ENCODE results near the gene RCBTB2.

Gene RCBTB2

DNA sequence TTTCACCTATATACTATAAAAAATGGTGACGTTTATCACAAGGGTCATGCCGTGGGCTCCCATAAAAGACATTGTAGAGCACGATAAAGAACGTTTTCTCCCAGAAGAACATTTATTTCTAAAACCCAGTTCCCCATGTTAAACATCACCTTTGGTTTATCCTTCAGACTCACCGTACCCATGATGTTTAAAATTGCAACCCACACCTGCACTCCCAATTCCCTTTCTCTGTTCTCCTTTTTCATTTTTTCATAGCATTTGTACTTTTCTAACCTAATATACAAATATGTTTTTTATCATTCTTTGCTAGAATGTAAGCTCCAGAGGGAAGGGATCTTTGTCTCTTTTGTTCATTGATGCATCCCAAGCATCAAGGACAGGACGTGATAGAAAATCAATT, 2.0 kb downstream of the RCBTB2 start:
- 98% methylated on average over 5 of the region's 6 CpGs for WGBS (ENCODE audit: insufficient coverage)
- no peak for DNase-seq
- peaks cover 2 to 47% (median 14%) of the 10 kb centered on the region in 4 experiments for H3K4me1 ChIP-seq (ENCODE audit: control extremely low read depth in 1 of 4, control insufficient read depth in 4 of 4, insufficient read depth in 4 of 4, low read length in 3 of 4)
- ChIA-PET CTCF (no interaction called here), POLR2A (no interaction called here)
- H3K27me3 ChIP-seq (replicated peaks in 2 of 5; ENCODE audit: control insufficient read depth in 4 of 5, insufficient read depth in 5 of 5, low read length in 4 of 5), result no peaks in the 10 kb centered on the region
- no peaks in the 10 kb centered on the region for H3K36me3 ChIP-seq (ENCODE audit: control insufficient read depth in 4 of 4, insufficient read depth in 4 of 4, low read length in 3 of 4)
- no peak overlapping the region for H3K27ac ChIP-seq (ENCODE audit: insufficient read depth in 1 of 2, low read depth in 1 of 2, low read length in 2 of 2, poor library complexity in 1 of 2, severe bottlenecking in 2 of 2)
- H3K4me3 ChIP-seq (ENCODE audit: control insufficient read depth in 1 of 7, extremely low read depth in 1 of 7, insufficient read depth in 4 of 7, low read depth in 2 of 7, low read length in 6 of 7), result no peak overlapping the region
- no peaks in the 10 kb centered on the region for H3K9me3 ChIP-seq (ENCODE audit: control extremely low read depth in 1 of 5, control insufficient read depth in 4 of 5, insufficient read depth in 2 of 5, low read depth in 1 of 5, low read length in 4 of 5)

DNA sequence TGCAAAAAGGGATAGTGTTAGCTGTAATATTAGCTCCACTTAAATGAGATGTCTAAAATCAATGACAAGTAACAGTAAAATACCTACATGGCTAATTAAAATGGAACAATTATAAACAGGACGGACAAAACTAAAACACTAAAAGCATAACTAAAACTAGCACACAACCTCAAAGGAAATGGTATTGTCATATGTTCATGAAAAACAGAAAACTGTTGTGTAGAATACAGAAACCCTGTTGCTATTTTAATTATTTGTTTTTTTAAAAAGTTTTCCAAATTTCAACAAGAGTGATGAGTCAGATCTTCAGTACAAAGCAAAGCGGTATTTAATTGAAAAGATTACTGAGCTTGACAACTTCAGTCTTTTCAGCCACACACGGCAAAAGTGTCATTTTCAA, 4.2 kb downstream of the RCBTB2 start:
- Histone ChIP-seq H3K27ac (ENCODE audit: insufficient read depth in 1 of 2, low read depth in 1 of 2, low read length in 2 of 2, poor library complexity in 1 of 2, severe bottlenecking in 2 of 2) (no peak overlapping the region), H3K4me3 (ENCODE audit: control insufficient read depth in 1 of 7, extremely low read depth in 1 of 7, insufficient read depth in 4 of 7, low read depth in 2 of 7, low read length in 6 of 7) (no peak overlapping the region), H3K9me3 (ENCODE audit: control extremely low read depth in 1 of 5, control insufficient read depth in 4 of 5, insufficient read depth in 2 of 5, low read depth in 1 of 5, low read length in 4 of 5) (no peaks in the 10 kb centered on the region), H3K27me3 (replicated peaks in 2 of 5; ENCODE audit: control insufficient read depth in 4 of 5, insufficient read depth in 5 of 5, low read length in 4 of 5) (no peaks in the 10 kb centered on the region), H3K36me3 (ENCODE audit: control insufficient read depth in 4 of 4, insufficient read depth in 4 of 4, low read length in 3 of 4) (no peaks in the 10 kb centered on the region), H3K4me1 (ENCODE audit: control extremely low read depth in 1 of 4, control insufficient read depth in 4 of 4, insufficient read depth in 4 of 4, low read length in 3 of 4) (peaks cover 2 to 34% (median 12%) of the 10 kb centered on the region in 4 experiments)
- no peak for DNase-seq
- no CpG with 5 or more reads among the region's 3 CpGs for WGBS (ENCODE audit: insufficient coverage)
- POLR2A ChIA-PET, result no interaction called here
- CTCF ChIA-PET, result interaction anchor here (1.0 to 1.4 kb wide), 5 partner anchors 11 to 54 kb away, joined by 3 to 4 read pairs (median 3); no protein-coding TSS in a partner anchor

DNA sequence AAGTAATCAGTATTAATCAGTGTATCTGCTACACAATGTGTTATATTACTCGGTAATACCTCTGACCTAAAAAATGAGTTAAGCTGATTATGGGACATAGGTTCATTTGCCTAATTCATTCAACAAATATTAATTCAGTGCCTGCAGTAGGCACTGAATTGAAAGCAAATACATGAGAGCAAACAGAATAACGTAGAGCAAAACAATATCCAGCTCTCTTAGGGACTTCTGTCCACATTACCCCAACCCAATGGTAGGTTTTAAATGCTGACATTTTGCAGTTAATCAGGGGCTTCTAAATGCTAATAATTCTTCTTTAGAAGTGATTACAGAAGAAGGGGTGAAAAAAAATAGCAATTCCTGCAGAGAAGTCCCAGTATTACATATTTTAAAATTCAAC, 4.9 kb downstream of the RCBTB2 start:
- Histone ChIP-seq H3K36me3 (ENCODE audit: control insufficient read depth in 4 of 4, insufficient read depth in 4 of 4, low read length in 3 of 4) (no peaks in the 10 kb centered on the region), H3K4me3 (ENCODE audit: control insufficient read depth in 1 of 7, extremely low read depth in 1 of 7, insufficient read depth in 4 of 7, low read depth in 2 of 7, low read length in 6 of 7) (no peak overlapping the region), H3K4me1 (ENCODE audit: control extremely low read depth in 1 of 4, control insufficient read depth in 4 of 4, insufficient read depth in 4 of 4, low read length in 3 of 4) (peaks cover 0 to 27% (median 6%) of the 10 kb centered on the region in 4 experiments), H3K9me3 (ENCODE audit: control extremely low read depth in 1 of 5, control insufficient read depth in 4 of 5, insufficient read depth in 2 of 5, low read depth in 1 of 5, low read length in 4 of 5) (no peaks in the 10 kb centered on the region), H3K27me3 (replicated peaks in 2 of 5; ENCODE audit: control insufficient read depth in 4 of 5, insufficient read depth in 5 of 5, low read length in 4 of 5) (no peaks in the 10 kb centered on the region), H3K27ac (ENCODE audit: insufficient read depth in 1 of 2, low read depth in 1 of 2, low read length in 2 of 2, poor library complexity in 1 of 2, severe bottlenecking in 2 of 2) (no peak overlapping the region)
- ChIA-PET CTCF (interaction anchor here (1.0 to 1.4 kb wide), 3 partner anchors 14 to 52 kb away, joined by 3 to 4 read pairs (median 4); no protein-coding TSS in a partner anchor), POLR2A (no interaction called here)
- WGBS (ENCODE audit: insufficient coverage), result no CpG with 5 or more reads among the region's 2 CpGs
- DNase-seq, result no peak

DNA sequence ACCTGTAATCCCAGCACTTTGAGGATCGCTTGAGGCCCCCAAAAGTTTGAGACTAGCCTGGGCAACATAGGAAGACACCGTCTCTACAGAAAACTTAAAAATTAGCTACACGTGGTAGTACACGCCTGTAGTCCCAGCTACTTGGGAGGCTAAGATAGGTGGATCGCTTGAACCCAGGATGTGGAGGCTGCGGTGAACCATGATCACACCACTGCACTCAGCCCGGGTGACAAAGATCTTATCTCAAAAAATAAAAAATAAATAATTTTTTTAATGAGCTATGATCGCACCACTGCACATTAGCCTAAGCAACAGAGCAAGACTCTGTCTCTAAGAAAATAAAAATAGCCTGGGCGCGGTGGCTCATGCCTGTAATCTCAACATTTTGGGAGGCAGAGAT, 6.6 kb downstream of the RCBTB2 start:
- no peaks in the 10 kb centered on the region for H3K9me3 ChIP-seq (ENCODE audit: control extremely low read depth in 1 of 5, control insufficient read depth in 4 of 5, insufficient read depth in 2 of 5, low read depth in 1 of 5, low read length in 4 of 5)
- H3K36me3 ChIP-seq (ENCODE audit: control insufficient read depth in 4 of 4, insufficient read depth in 4 of 4, low read length in 3 of 4), result no peaks in the 10 kb centered on the region
- 99% methylated on average over 8 of the region's 10 CpGs for WGBS (ENCODE audit: insufficient coverage)
- DNase-seq, result no peak
- no peak overlapping the region for H3K4me3 ChIP-seq (ENCODE audit: control insufficient read depth in 1 of 7, extremely low read depth in 1 of 7, insufficient read depth in 4 of 7, low read depth in 2 of 7, low read length in 6 of 7)
- no peaks in the 10 kb centered on the region for H3K27me3 ChIP-seq (replicated peaks in 2 of 5; ENCODE audit: control insufficient read depth in 4 of 5, insufficient read depth in 5 of 5, low read length in 4 of 5)
- peaks cover 0 to 17% (median under 1%) of the 10 kb centered on the region in 4 experiments for H3K4me1 ChIP-seq (ENCODE audit: control extremely low read depth in 1 of 4, control insufficient read depth in 4 of 4, insufficient read depth in 4 of 4, low read length in 3 of 4)
- ChIA-PET POLR2A (no interaction called here), CTCF (no interaction called here)
- no peak overlapping the region for H3K27ac ChIP-seq (ENCODE audit: insufficient read depth in 1 of 2, low read depth in 1 of 2, low read length in 2 of 2, poor library complexity in 1 of 2, severe bottlenecking in 2 of 2)

DNA sequence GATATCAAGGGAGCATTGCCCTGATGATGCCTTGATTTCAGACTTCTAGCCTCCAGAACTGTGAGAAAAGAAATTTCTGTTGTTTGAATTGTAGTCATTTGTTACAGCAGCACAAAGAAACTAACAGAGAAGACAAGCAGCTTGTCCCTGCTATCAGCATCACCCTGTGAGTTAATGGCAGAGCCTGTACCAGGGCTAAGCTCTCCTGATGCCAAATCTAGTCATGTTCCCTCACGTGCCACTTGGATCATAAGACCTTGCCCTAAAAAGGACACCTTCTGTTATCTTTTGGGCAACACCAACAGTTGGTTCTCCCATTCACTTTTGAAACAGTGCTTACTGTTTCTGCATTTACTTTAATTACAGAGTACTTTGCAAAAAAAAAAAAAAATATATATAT, 14.8 kb downstream of the RCBTB2 start:
- Histone ChIP-seq H3K27me3 (replicated peaks in 2 of 5; ENCODE audit: control insufficient read depth in 4 of 5, insufficient read depth in 5 of 5, low read length in 4 of 5) (peaks cover 0 to 1% (median 0%) of the 10 kb centered on the region in 5 experiments), H3K36me3 (ENCODE audit: control insufficient read depth in 4 of 4, insufficient read depth in 4 of 4, low read length in 3 of 4) (peaks cover 0 to 15% (median 3%) of the 10 kb centered on the region in 4 experiments), H3K9me3 (ENCODE audit: control extremely low read depth in 1 of 5, control insufficient read depth in 4 of 5, insufficient read depth in 2 of 5, low read depth in 1 of 5, low read length in 4 of 5) (no peaks in the 10 kb centered on the region), H3K4me3 (ENCODE audit: control insufficient read depth in 1 of 7, extremely low read depth in 1 of 7, insufficient read depth in 4 of 7, low read depth in 2 of 7, low read length in 6 of 7) (no peak overlapping the region), H3K4me1 (ENCODE audit: control extremely low read depth in 1 of 4, control insufficient read depth in 4 of 4, insufficient read depth in 4 of 4, low read length in 3 of 4) (no peaks in the 10 kb centered on the region), H3K27ac (ENCODE audit: insufficient read depth in 1 of 2, low read depth in 1 of 2, low read length in 2 of 2, poor library complexity in 1 of 2, severe bottlenecking in 2 of 2) (no peak overlapping the region)
- WGBS (ENCODE audit: insufficient coverage), result 100% methylated on average over 1 of the region's 1 CpG
- POLR2A ChIA-PET, result no interaction called here
- no peak for DNase-seq
- CTCF ChIA-PET, result interaction anchor here (1.1 to 1.2 kb wide), 2 partner anchors 11 to 16 kb away, joined by 3 read pairs; no protein-coding TSS in a partner anchor

DNA sequence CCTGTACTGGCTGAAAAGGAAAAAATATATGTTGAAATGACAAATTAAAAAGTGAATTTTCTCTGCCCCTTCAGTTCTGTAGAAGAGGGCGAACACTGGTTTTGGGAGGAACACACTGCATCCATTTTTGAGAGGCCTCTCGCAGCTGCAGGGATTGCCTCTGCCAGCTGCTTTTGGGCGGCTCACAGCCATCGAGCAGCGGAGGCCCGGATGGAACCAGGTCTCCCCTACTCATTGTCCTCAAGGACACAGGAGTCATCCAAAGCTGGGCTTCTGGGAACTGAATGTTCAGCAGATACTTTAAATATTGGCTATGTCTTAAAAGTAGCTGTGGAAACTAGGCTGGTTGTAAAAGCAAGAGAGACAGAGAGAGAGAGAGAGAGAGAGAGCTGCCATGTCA, 17.1 kb downstream of the RCBTB2 start:
- Histone ChIP-seq H3K27me3 (replicated peaks in 2 of 5; ENCODE audit: control insufficient read depth in 4 of 5, insufficient read depth in 5 of 5, low read length in 4 of 5) (peaks cover 0 to 5% (median 0%) of the 10 kb centered on the region in 5 experiments), H3K9me3 (ENCODE audit: control extremely low read depth in 1 of 5, control insufficient read depth in 4 of 5, insufficient read depth in 2 of 5, low read depth in 1 of 5, low read length in 4 of 5) (no peaks in the 10 kb centered on the region), H3K27ac (ENCODE audit: insufficient read depth in 1 of 2, low read depth in 1 of 2, low read length in 2 of 2, poor library complexity in 1 of 2, severe bottlenecking in 2 of 2) (no peak overlapping the region), H3K4me1 (ENCODE audit: control extremely low read depth in 1 of 4, control insufficient read depth in 4 of 4, insufficient read depth in 4 of 4, low read length in 3 of 4) (peaks cover 0 to 5% (median under 1%) of the 10 kb centered on the region in 4 experiments), H3K36me3 (ENCODE audit: control insufficient read depth in 4 of 4, insufficient read depth in 4 of 4, low read length in 3 of 4) (peaks cover 3 to 25% (median 3%) of the 10 kb centered on the region in 4 experiments), H3K4me3 (ENCODE audit: control insufficient read depth in 1 of 7, extremely low read depth in 1 of 7, insufficient read depth in 4 of 7, low read depth in 2 of 7, low read length in 6 of 7) (no peak overlapping the region)
- WGBS (ENCODE audit: insufficient coverage), result 98% methylated on average over 4 of the region's 6 CpGs
- DNase-seq, result no peak
- CTCF ChIA-PET, result interaction anchor here (1.6 kb wide), 1 partner anchor 10 kb away, joined by 4 read pairs; no protein-coding TSS in a partner anchor
- POLR2A ChIA-PET, result no interaction called here

DNA sequence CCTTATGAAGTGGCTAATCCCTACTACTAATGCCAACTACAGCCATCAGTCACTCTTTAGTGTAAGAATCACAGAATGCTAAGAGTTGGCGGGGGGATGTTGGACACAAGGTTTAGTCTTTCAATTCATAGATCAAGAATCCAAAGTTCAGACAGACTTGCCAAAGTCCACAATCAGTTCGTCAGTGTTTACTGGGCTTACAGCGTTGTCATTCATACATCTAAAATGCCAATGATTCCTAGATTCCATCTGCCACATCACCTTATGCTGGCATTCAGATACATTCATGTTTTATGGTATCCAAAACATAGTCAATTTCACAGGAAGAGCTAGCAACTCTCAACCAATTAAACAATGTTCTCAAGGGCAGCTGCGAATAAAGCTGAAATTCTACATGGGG, 18.1 kb downstream of the RCBTB2 start:
- H3K27me3 ChIP-seq (replicated peaks in 2 of 5; ENCODE audit: control insufficient read depth in 4 of 5, insufficient read depth in 5 of 5, low read length in 4 of 5), result peaks cover 0 to 8% (median 0%) of the 10 kb centered on the region in 5 experiments
- H3K4me3 ChIP-seq (ENCODE audit: control insufficient read depth in 1 of 7, extremely low read depth in 1 of 7, insufficient read depth in 4 of 7, low read depth in 2 of 7, low read length in 6 of 7), result no peak overlapping the region
- H3K4me1 ChIP-seq (ENCODE audit: control extremely low read depth in 1 of 4, control insufficient read depth in 4 of 4, insufficient read depth in 4 of 4, low read length in 3 of 4), result peaks cover 0 to 15% (median under 1%) of the 10 kb centered on the region in 4 experiments
- ChIA-PET POLR2A (no interaction called here), CTCF (interaction anchor here (1.6 kb wide), 1 partner anchor 9 kb away, joined by 4 read pairs; no protein-coding TSS in a partner anchor)
- H3K27ac ChIP-seq (ENCODE audit: insufficient read depth in 1 of 2, low read depth in 1 of 2, low read length in 2 of 2, poor library complexity in 1 of 2, severe bottlenecking in 2 of 2), result no peak overlapping the region
- no peaks in the 10 kb centered on the region for H3K9me3 ChIP-seq (ENCODE audit: control extremely low read depth in 1 of 5, control insufficient read depth in 4 of 5, insufficient read depth in 2 of 5, low read depth in 1 of 5, low read length in 4 of 5)
- WGBS (ENCODE audit: insufficient coverage), result 100% methylated on average over 2 of the region's 4 CpGs
- peaks cover 3 to 25% (median 3%) of the 10 kb centered on the region in 4 experiments for H3K36me3 ChIP-seq (ENCODE audit: control insufficient read depth in 4 of 4, insufficient read depth in 4 of 4, low read length in 3 of 4)
- no peak for DNase-seq

Measured in common myeloid progenitor, CD34-positive (primary cell).